Fibroblast of lung (primary cell): Measurements from ENCODE around the gene WFIKKN1. TPM values are rescaled to one million over a fixed set of nuclear protein-coding genes. Genes with fewer than 3 reads are reported as not detected.

Experiments used
- DNase-seq, 2 donors: peaks; one replicate each; pipeline versions ENCODE4 v3.0.0 to v3.0.0-alpha.2; 2010; ENCODE audit warnings: low read depth in 2 of 2
- H2AFZ ChIP-seq: 2 replicates; pipeline ENCODE4 v1.5.1; 2012; ENCODE audit warnings: low read length, control low read depth, inconsistent platforms
- H3K27ac ChIP-seq: 2 replicates; pipeline ENCODE4 v1.5.1; 2011; ENCODE audit warnings: low read length, control low read depth; ENCODE audit not compliant: insufficient read depth
- H3K27me3 ChIP-seq: 2 replicates; pipeline ENCODE4 v1.5.1; 2011; ENCODE audit warnings: mild to moderate bottlenecking, low read length; ENCODE audit not compliant: control insufficient read depth, insufficient read depth
- H3K36me3 ChIP-seq: 2 replicates; pipeline ENCODE4 v1.5.1; 2011; ENCODE audit warnings: low read length; ENCODE audit not compliant: control insufficient read depth, insufficient read depth
- H3K4me1 ChIP-seq: 2 replicates; pipeline ENCODE4 v1.5.1; 2011; ENCODE audit warnings: low read length; ENCODE audit not compliant: control insufficient read depth, insufficient read depth; ENCODE audit errors: extremely low read depth
- H3K4me2 ChIP-seq: 2 replicates; pipeline ENCODE4 v1.5.1; 2011; ENCODE audit warnings: low read length, control low read depth; ENCODE audit not compliant: insufficient read depth; ENCODE audit errors: extremely low read depth
- H3K4me3 ChIP-seq, 4 experiments: fragments of 200-600 bp in 1 of 4; sonication (generic) in 1 of 4; replicated peaks in 1 of 4; 2 replicates each; pipeline ENCODE4 v1.5.1; 2011 to 2016; ENCODE audit warnings: low read length in 4 of 4, low read depth in 3 of 4, mild to moderate bottlenecking in 3 of 4, control low read depth in 2 of 4, inconsistent platforms in 1 of 4, mixed read lengths in 1 of 4; ENCODE audit not compliant: insufficient read depth in 1 of 4; ENCODE audit errors: control extremely low read depth in 1 of 4
- H3K79me2 ChIP-seq: 2 replicates; pipeline ENCODE4 v1.5.1; 2012; ENCODE audit warnings: mild to moderate bottlenecking, low read length, inconsistent platforms; ENCODE audit not compliant: control insufficient read depth, insufficient read depth
- H3K9ac ChIP-seq: 2 replicates; pipeline ENCODE4 v1.5.1; 2011; ENCODE audit warnings: mild to moderate bottlenecking, low read length, control low read depth; ENCODE audit not compliant: insufficient read depth
- H3K9me3 ChIP-seq: 2 replicates; pipeline ENCODE4 v1.5.1; 2012; ENCODE audit warnings: low read depth, low read length; ENCODE audit not compliant: control insufficient read depth, insufficient read depth
- H4K20me1 ChIP-seq: 2 replicates; pipeline ENCODE4 v1.5.1; 2011; ENCODE audit warnings: low read length; ENCODE audit not compliant: control insufficient read depth, insufficient read depth; ENCODE audit errors: extremely low read depth
- CTCF ChIP-seq, 2 donors: IDR thresholded peaks in 1 of 2; conservative IDR thresholded peaks in 1 of 2; 1 replicate in 1 of 2; 2 replicates in 1 of 2; pipeline ENCODE4 v1.5.1; 2011 to 2012; ENCODE audit warnings: low read length in 2 of 2, control low read depth in 1 of 2, inconsistent platforms in 1 of 2, low read depth in 1 of 2, mild to moderate bottlenecking in 1 of 2
- EZH2 ChIP-seq: IDR thresholded peaks from 2 replicates; pipeline ENCODE4 v1.5.1; 2012; ENCODE audit warnings: low read length, control low read depth, mild to moderate bottlenecking; ENCODE audit errors: missing control alignments
- polyA plus RNA-seq, 2 donors: library from polyadenylated mRNA; depleted of rRNA in 1 of 2; stranded (reverse) in 1 of 2; unstranded in 1 of 2; fragments of >200 nt; gene quantifications; 2 replicates each; pipeline ENCODE4 v1.2.1, GENCODE V29; 2011 to 2012; ENCODE audit warnings: missing spikeins in 1 of 2
- total RNA-seq: library from RNA; depleted of rRNA; stranded (reverse); fragments of >200 nt; gene quantifications from 2 replicates; pipeline ENCODE4 v1.2.1, GENCODE V29; 2014

The WFIKKN1 gene
- total and polyA plus RNA-seq, 2 donors (not counting 1 experiment from before 2014, with no cell fraction given) = 0.17 TPM; not detected in 1

- no peak overlapping the region for H3K4me2 ChIP-seq
Observed at GRCh38 chr16:638836-639235, 8.1 kb downstream of the WFIKKN1 start.

GRCh38 chr16:640614-641013, 9.8 kb downstream of the WFIKKN1 start:
- Histone ChIP-seq H2AFZ (no peak overlapping the region), H4K20me1 (no peaks in the 10 kb centered on the region), H3K27ac (no peak overlapping the region), H3K4me3 (peak overlapping the region in 1 of 4 experiments; percentile 79), H3K4me2 (no peak overlapping the region), H3K79me2 (no peaks in the 10 kb centered on the region), H3K9ac (no peak overlapping the region), H3K36me3 (no peaks in the 10 kb centered on the region), H3K4me1 (peaks cover 6% of the 10 kb centered on the region), H3K27me3 (no peaks in the 10 kb centered on the region), H3K9me3 (no peaks in the 10 kb centered on the region)
- DNase-seq = no peak
- no peak for TF ChIP-seq EZH2
- no peak for TF ChIP-seq CTCF (conservative IDR thresholded peaks at IDR 0.05 in 1 of 2, IDR thresholded peaks at IDR 0.05 in 1 of 2; ENCODE audit: low read depth in 1 of 2, low read length in 2 of 2)

More at GRCh38 chr16:638836-639235, 8.1 kb downstream of the WFIKKN1 start:
- Histone ChIP-seq H3K79me2 (peaks cover 4% of the 10 kb centered on the region), H3K36me3 (peaks cover 1% of the 10 kb centered on the region), H3K9ac (no peak overlapping the region), H2AFZ (no peak overlapping the region), H3K9me3 (no peaks in the 10 kb centered on the region), H3K27ac (no peak overlapping the region), H3K4me1 (peaks cover 6% of the 10 kb centered on the region), H4K20me1 (no peaks in the 10 kb centered on the region), H3K27me3 (no peaks in the 10 kb centered on the region), H3K4me3 (no peak overlapping the region)
- DNase-seq = no peak
- TF ChIP-seq EZH2 = no peak
- TF ChIP-seq CTCF (conservative IDR thresholded peaks at IDR 0.05 in 1 of 2, IDR thresholded peaks at IDR 0.05 in 1 of 2; ENCODE audit: low read depth in 1 of 2, low read length in 2 of 2) = no peak

- Histone ChIP-seq H3K9me3 (no peaks in the 10 kb centered on the region), H3K4me2 (peak within 1 kb of the TSS; percentile 97), H4K20me1 (no peaks in the 10 kb centered on the region), H3K9ac (peak within 1 kb of the TSS; percentile 74), H3K27me3 (no peaks in the 10 kb centered on the region), H3K4me1 (peaks cover 6% of the 10 kb centered on the region), H3K27ac (peak within 1 kb of the TSS; percentile 61), H3K79me2 (no peaks in the 10 kb centered on the region), H3K36me3 (no peaks in the 10 kb centered on the region), H2AFZ (peak within 1 kb of the TSS; percentile 78), H3K4me3 (peak within 1 kb of the TSS; percentile 70 to 79 (median 72))
- no peak for TF ChIP-seq CTCF (conservative IDR thresholded peaks at IDR 0.05 in 1 of 2, IDR thresholded peaks at IDR 0.05 in 1 of 2; ENCODE audit: low read depth in 1 of 2, low read length in 2 of 2)
- TF ChIP-seq EZH2 = no peak
- DNase-seq = peak; percentile 58 to 72
Observed at GRCh38 chr16:641326-642188, 10.8 kb downstream of the WFIKKN1 start, which contains the start of gene MCRIP2. TSS of gene MCRIP2 (plus strand) at chr16:641828. CDS start at chr16:641992, 164 bp downstream.
